Measurements from ENCODE around the gene CPSF2. TPM values are rescaled to one million over a fixed set of nuclear protein-coding genes. Genes with fewer than 3 reads are reported as not detected.
A peak's percentile ranks its signal among the peaks of the same experiment; 100 is the strongest.
"Not testable (repeated sequence)": the region's sequence is repeated elsewhere in the genome, so short reads cannot be mapped to it uniquely, and the experiment has no call there.

The CPSF2 gene
- total and polyA plus RNA-seq, 4 experiments from 2014 or later: 24.0 to 71.9 (median 54.1) TPM

DNA sequence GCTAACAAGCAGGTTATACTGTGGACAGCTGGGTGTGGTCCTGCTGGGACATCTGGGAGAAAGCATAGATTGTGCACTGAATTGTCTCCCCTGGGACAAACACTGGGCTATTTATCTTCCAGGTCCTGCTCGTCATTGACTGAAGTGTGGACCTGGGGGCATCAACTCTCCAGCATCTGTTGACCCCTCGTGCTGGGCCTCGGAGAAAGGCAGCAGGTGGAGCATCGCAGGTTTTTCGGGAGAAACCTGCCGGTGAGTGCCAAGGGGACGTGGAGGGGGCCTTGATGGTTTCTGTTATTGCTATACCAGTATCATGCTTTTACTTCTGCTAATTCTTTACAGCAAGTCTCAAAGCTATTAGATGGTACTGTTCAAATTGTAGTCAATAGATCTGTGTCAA, 81.3 kb downstream of the CPSF2 start:
- H3K4me1 ChIP-seq (ENCODE audit: insufficient read depth, low read length): no peaks in the 10 kb centered on the region
- Mint-ChIP-seq H3K36me3 (no peaks in the 10 kb centered on the region), H3K27ac (peak overlapping the region in 1 of 7 donors; percentile 6), H3K4me1 (peaks cover 0 to 2% (median under 1%) of the 10 kb centered on the region in 4 donors), H3K9me3 (no peaks in the 10 kb centered on the region), H3K27me3 (peaks cover 5 to 23% of the 10 kb centered on the region in 2 donors), H3K4me3 (no peak overlapping the region)
- no peak overlapping the region for H3K27ac ChIP-seq (ENCODE audit: low read depth, low read length)
- CTCF ChIA-PET (ENCODE audit: partially characterized antibody): interaction anchor here (1.1 kb wide), 1 partner anchor 14 kb away, joined by 3 read pairs; no protein-coding TSS in a partner anchor
- H3K27me3 ChIP-seq (ENCODE audit: insufficient read depth, low read length): no peaks in the 10 kb centered on the region
- DNase-seq: no peak
- intact Hi-C loops (cut with micrococcal nuclease): no loop called here
- no peaks in the 10 kb centered on the region for H3K9me3 ChIP-seq (ENCODE audit: control insufficient read depth in 1 of 2, low read length in 2 of 2)
- no peaks in the 10 kb centered on the region for H3K36me3 ChIP-seq (ENCODE audit: insufficient read depth, low read length)
- no peak overlapping the region for H3K4me3 ChIP-seq (ENCODE audit: low read length in 2 of 2)
- POLR2A ChIA-PET (ENCODE audit: partially characterized antibody): no interaction called here

DNA sequence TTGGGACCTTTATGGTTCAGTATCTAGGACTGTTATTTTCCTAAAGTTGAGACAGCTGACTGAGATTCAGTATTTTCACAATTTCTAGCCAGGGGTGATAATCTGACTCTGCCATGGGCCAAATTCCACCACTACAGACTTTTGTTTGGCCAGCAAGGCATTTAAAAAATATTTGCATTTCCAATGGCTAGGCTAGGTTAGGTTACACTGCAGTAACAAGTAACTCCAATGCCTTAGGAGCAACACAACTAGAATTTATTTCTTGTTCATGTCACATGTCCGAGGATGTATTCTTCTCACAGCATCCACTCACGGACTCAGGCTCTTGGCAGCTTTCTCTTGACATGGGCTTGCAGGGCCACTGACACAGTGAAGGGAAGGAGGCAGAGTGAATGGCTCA, 83.0 kb downstream of the CPSF2 start:
- H3K9me3 ChIP-seq (ENCODE audit: control insufficient read depth in 1 of 2, low read length in 2 of 2): no peaks in the 10 kb centered on the region
- Mint-ChIP-seq H3K27me3 (peaks cover 7 to 20% of the 10 kb centered on the region in 2 donors), H3K4me1 (no peaks in the 10 kb centered on the region), H3K36me3 (no peaks in the 10 kb centered on the region), H3K4me3 (no peak overlapping the region), H3K9me3 (no peaks in the 10 kb centered on the region), H3K27ac (no peak overlapping the region)
- H3K36me3 ChIP-seq (ENCODE audit: insufficient read depth, low read length): no peaks in the 10 kb centered on the region
- no peaks in the 10 kb centered on the region for H3K27me3 ChIP-seq (ENCODE audit: insufficient read depth, low read length)
- no peak for DNase-seq
- ChIA-PET POLR2A (ENCODE audit: partially characterized antibody) (no interaction called here), CTCF (ENCODE audit: partially characterized antibody) (no interaction called here)
- H3K4me3 ChIP-seq (ENCODE audit: low read length in 2 of 2): no peak overlapping the region
- intact Hi-C loops (cut with micrococcal nuclease): no loop called here
- no peak overlapping the region for H3K27ac ChIP-seq (ENCODE audit: low read depth, low read length)
- H3K4me1 ChIP-seq (ENCODE audit: insufficient read depth, low read length): no peaks in the 10 kb centered on the region

DNA sequence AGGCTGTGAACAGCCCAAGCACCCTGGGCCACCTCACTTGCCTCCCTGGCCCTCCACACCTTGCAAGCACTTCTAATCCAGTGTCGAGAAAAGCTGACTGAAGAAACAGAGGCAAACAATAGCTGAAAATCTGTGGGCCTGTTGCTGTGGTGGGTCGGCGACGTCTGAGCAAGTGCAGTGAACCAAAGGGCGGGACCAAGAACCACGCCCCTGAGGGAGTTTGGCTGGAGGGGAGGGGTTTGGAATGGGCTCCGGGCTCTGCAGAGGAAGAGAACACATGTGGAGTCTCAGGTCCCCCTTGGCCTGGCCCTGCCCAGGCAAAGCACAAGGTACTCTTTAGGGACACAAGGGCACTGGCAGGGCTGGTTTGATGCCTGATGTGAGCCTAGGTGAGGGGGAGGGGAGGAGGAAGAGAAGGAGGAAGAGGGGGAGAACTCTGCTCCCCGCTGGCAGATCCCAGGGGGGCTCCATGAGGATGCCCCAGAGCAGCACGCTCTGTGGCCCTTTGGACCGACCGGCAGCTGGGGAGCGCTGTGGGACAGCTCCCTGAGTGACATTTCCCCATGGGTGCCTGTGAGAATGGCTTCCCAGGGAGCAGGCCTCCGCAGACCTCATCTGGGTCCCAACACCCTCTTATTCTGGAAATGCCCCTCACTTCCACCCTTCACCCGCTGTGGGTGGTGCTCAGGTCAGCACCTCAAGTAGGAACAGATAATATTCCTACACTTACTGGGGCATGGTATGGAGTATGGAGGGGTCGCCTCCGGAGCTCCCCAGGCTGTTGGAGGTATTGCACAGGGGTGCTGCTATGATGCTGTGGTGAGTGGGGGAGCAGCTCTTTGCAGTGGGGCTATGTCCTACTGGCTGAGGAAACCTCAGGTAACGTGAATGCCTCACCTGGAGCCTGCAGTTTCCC, 85.5 kb downstream of the CPSF2 start:
- Histone ChIP-seq H3K4me1 (ENCODE audit: insufficient read depth, low read length) (no peaks in the 10 kb centered on the region), H3K9me3 (ENCODE audit: control insufficient read depth in 1 of 2, low read length in 2 of 2) (no peaks in the 10 kb centered on the region), H3K4me3 (ENCODE audit: low read length in 2 of 2) (no peak overlapping the region), H3K27me3 (ENCODE audit: insufficient read depth, low read length) (no peaks in the 10 kb centered on the region), H3K36me3 (ENCODE audit: insufficient read depth, low read length) (no peaks in the 10 kb centered on the region), H3K27ac (ENCODE audit: low read depth, low read length) (no peak overlapping the region)
- intact Hi-C loops (cut with micrococcal nuclease): no loop called here
- no peak overlapping the region for H3K27ac Mint-ChIP-seq
- DNase-seq: no peak
- H3K36me3 Mint-ChIP-seq: peaks cover 0 to 3% of the 10 kb centered on the region in 2 donors
- ChIA-PET CTCF (ENCODE audit: partially characterized antibody) (no interaction called here), POLR2A (ENCODE audit: partially characterized antibody) (no interaction called here)
- H3K27me3 Mint-ChIP-seq: peaks cover 6 to 13% of the 10 kb centered on the region in 2 donors
- peaks cover 0 to 11% (median 3%) of the 10 kb centered on the region in 8 donors for H3K9me3 Mint-ChIP-seq
- H3K4me1 Mint-ChIP-seq: no peaks in the 10 kb centered on the region
- H3K4me3 Mint-ChIP-seq: no peak overlapping the region

DNA sequence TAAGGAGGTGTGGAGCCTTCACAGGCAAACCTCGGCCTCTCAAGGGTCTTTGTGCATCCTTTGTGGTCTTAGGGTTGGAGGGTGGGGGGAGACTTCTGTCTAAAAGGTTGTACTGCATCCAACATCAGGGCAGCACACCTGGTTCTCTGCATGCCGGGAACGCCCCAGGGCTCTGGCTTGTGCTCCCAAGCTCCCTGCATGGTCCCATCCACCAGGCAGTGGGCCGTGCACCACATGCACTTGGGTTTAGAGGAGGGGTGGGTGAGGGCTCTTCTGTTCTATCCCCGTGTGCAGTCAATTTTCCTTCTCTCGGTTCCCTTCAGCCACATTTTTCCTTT, 86.1 kb downstream of the CPSF2 start:
- CTCF ChIA-PET (ENCODE audit: partially characterized antibody): no interaction called here
- H3K27me3 ChIP-seq (ENCODE audit: insufficient read depth, low read length): no peaks in the 10 kb centered on the region
- no peaks in the 10 kb centered on the region for H3K9me3 ChIP-seq (ENCODE audit: control insufficient read depth in 1 of 2, low read length in 2 of 2)
- H3K36me3 ChIP-seq (ENCODE audit: insufficient read depth, low read length): no peaks in the 10 kb centered on the region
- POLR2A ChIA-PET (ENCODE audit: partially characterized antibody): no interaction called here
- Mint-ChIP-seq H3K36me3 (peaks cover 0 to 3% of the 10 kb centered on the region in 2 donors), H3K9me3 (peaks cover 0 to 16% (median 6%) of the 10 kb centered on the region in 8 donors), H3K4me1 (no peaks in the 10 kb centered on the region), H3K27ac (no peak overlapping the region), H3K4me3 (no peak overlapping the region), H3K27me3 (peaks cover 6 to 13% of the 10 kb centered on the region in 2 donors)
- intact Hi-C loops (cut with micrococcal nuclease): no loop called here
- no peak overlapping the region for H3K4me3 ChIP-seq (ENCODE audit: low read length in 2 of 2)
- no peak for DNase-seq
- H3K4me1 ChIP-seq (ENCODE audit: insufficient read depth, low read length): no peaks in the 10 kb centered on the region
- H3K27ac ChIP-seq (ENCODE audit: low read depth, low read length): no peak overlapping the region

DNA sequence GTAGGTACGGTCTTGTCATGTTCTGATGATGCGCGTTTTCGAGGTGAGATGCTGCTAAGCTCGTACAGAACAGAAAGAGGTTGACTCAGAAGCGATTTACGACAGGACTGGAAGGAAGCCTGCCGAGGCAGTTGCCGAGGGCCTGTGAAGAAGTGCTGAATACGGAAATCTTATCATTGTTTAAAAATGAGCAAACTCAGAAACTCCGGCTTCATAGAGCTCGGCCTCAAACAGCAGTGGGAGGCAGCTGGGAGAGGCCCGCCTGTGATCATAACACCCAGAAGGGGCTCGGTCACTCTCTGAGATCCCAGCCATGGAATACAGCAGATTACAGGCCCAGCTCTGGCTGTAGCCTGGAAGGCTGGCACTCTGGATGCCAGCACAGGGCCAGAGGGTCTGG, 87.4 kb downstream of the CPSF2 start:
- H3K36me3 ChIP-seq (ENCODE audit: insufficient read depth, low read length): no peaks in the 10 kb centered on the region
- intact Hi-C loops (cut with micrococcal nuclease): no loop called here
- POLR2A ChIA-PET (ENCODE audit: partially characterized antibody): no interaction called here
- peaks cover 0 to 22% (median 9%) of the 10 kb centered on the region in 8 donors for H3K9me3 Mint-ChIP-seq
- no peak overlapping the region for H3K27ac ChIP-seq (ENCODE audit: low read depth, low read length)
- no peaks in the 10 kb centered on the region for H3K9me3 ChIP-seq (ENCODE audit: control insufficient read depth in 1 of 2, low read length in 2 of 2)
- no peak overlapping the region for H3K4me3 Mint-ChIP-seq
- peaks cover 0 to 3% of the 10 kb centered on the region in 2 donors for H3K36me3 Mint-ChIP-seq
- CTCF ChIA-PET (ENCODE audit: partially characterized antibody): no interaction called here
- no peak for DNase-seq
- H3K4me1 ChIP-seq (ENCODE audit: insufficient read depth, low read length): no peaks in the 10 kb centered on the region
- H3K4me1 Mint-ChIP-seq: no peaks in the 10 kb centered on the region
- H3K27me3 Mint-ChIP-seq: peaks cover 6 to 13% of the 10 kb centered on the region in 2 donors
- no peak overlapping the region for H3K27ac Mint-ChIP-seq
- no peak overlapping the region for H3K4me3 ChIP-seq (ENCODE audit: low read length in 2 of 2)
- no peaks in the 10 kb centered on the region for H3K27me3 ChIP-seq (ENCODE audit: insufficient read depth, low read length)

DNA sequence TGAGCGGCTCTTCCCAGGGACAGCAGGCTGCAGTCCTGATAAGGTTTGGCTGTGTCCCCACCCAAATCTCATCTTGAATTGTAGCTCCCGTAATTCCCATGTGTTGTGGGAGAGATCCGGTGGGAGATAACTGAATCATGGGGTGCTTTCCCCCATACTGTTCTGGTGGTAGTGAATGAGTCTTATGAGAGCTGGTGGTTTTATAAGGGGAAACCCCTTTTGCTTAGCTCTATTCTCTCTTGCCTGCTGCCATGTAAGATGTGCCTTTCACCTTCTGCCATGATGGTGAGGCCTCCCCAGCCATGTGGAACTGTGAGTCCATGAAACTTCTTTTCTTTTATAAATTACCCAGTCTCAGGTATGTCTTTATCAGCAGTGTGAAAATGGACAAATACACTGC, 91.4 kb downstream of the CPSF2 start:
- DNase-seq; H3K27ac Mint-ChIP-seq; intact Hi-C loops (cut with micrococcal nuclease); H3K9me3 ChIP-seq (ENCODE audit: control insufficient read depth in 1 of 2, low read length in 2 of 2); H3K36me3 ChIP-seq (ENCODE audit: insufficient read depth, low read length); H3K36me3 Mint-ChIP-seq; H3K27ac ChIP-seq (ENCODE audit: low read depth, low read length); H3K4me1 ChIP-seq (ENCODE audit: insufficient read depth, low read length); POLR2A ChIA-PET (ENCODE audit: partially characterized antibody); CTCF ChIA-PET (ENCODE audit: partially characterized antibody); H3K4me3 ChIP-seq (ENCODE audit: low read length in 2 of 2); H3K4me3 Mint-ChIP-seq; H3K4me1 Mint-ChIP-seq; H3K27me3 ChIP-seq (ENCODE audit: insufficient read depth, low read length): not testable (repeated sequence)
- Mint-ChIP-seq H3K27me3 (peaks cover 9 to 13% of the 10 kb centered on the region in 2 donors), H3K9me3 (peaks cover 0 to 22% (median 10%) of the 10 kb centered on the region in 8 donors)

- intact Hi-C loops (cut with micrococcal nuclease): no loop called here
- Mint-ChIP-seq H3K27ac (no peak overlapping the region), H3K27me3 (peaks cover 12% of the 10 kb centered on the region in 2 donors), H3K36me3 (peaks cover 0 to 3% of the 10 kb centered on the region in 2 donors), H3K9me3 (peaks cover 0 to 22% (median 9%) of the 10 kb centered on the region in 8 donors), H3K4me1 (no peaks in the 10 kb centered on the region), H3K4me3 (no peak overlapping the region)
- no peak overlapping the region for H3K4me3 ChIP-seq (ENCODE audit: low read length in 2 of 2)
- H3K27ac ChIP-seq (ENCODE audit: low read depth, low read length): no peak overlapping the region
- H3K27me3 ChIP-seq (ENCODE audit: insufficient read depth, low read length): no peaks in the 10 kb centered on the region
- H3K4me1 ChIP-seq (ENCODE audit: insufficient read depth, low read length): no peaks in the 10 kb centered on the region
- POLR2A ChIA-PET (ENCODE audit: partially characterized antibody): no interaction called here
- no peaks in the 10 kb centered on the region for H3K36me3 ChIP-seq (ENCODE audit: insufficient read depth, low read length)
- no peak for DNase-seq
- no peaks in the 10 kb centered on the region for H3K9me3 ChIP-seq (ENCODE audit: control insufficient read depth in 1 of 2, low read length in 2 of 2)
- CTCF ChIA-PET (ENCODE audit: partially characterized antibody): no interaction called here
Measured at GRCh38 chr14:92215579-92215978, 93.8 kb downstream of the CPSF2 start.
